Measurements from ENCODE around the gene SYNGR4.
"Not testable (repeated sequence)": the region's sequence is repeated elsewhere in the genome, so short reads cannot be mapped to it uniquely, and the experiment has no call there.

The SYNGR4 gene

DNA sequence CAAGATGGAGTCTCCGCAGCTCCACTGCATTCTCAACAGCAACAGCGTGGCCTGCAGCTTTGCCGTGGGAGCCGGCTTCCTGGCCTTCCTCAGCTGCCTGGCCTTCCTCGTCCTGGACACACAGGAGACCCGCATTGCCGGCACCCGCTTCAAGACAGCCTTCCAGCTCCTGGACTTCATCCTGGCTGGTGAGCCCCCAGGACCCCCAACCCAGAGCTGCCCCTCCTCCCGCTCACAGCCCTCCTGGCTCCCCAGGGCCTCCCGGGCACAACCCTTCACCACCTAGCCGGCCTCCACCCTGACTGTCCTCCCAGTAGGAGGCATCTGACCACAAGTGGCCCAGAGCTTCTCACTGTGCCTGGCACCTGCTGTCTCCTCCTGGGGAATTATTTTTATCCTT lies 9.4 kb downstream of the SYNGR4 start:
- DNase-seq: no peak

DNA sequence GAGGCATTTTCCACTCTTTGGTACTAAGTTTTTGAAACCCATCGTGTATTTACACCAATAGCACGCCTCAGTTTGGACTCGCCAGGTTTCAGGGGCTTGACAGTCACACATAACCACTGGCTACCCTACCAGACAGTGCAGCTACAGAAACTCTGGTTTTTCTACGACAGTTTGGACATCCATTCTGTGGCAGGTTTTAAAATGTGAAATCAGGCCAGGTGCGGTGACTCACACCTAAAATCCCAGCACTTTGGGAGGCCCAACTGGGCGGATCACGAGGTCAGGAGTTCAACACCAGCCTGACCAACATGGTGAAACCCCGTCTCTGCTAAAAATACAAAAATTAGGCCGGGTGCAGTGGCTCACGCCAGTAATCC lies 14.0 kb downstream of the SYNGR4 start:
- DNase-seq: no peak

DNA sequence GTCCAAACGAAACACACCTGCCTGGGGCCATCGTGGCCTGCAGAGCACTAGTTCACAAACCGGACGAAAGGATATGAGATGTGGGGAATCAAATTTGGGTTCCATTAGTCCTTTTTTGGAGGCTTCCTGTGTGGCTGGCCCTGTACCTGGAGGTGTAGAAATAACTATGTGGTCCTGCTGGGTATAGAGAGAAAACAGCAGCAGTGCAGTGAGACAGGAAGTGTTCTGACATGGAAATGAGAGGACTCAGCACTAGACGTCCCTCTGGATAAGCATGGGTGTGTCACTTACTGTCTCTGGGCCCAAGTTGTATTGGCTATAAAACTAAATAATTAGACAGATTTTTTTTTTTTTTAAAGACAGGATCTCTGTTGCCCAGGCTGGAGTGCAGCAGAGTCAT lies 14.9 kb downstream of the SYNGR4 start:
- DNase-seq: no peak

DNA sequence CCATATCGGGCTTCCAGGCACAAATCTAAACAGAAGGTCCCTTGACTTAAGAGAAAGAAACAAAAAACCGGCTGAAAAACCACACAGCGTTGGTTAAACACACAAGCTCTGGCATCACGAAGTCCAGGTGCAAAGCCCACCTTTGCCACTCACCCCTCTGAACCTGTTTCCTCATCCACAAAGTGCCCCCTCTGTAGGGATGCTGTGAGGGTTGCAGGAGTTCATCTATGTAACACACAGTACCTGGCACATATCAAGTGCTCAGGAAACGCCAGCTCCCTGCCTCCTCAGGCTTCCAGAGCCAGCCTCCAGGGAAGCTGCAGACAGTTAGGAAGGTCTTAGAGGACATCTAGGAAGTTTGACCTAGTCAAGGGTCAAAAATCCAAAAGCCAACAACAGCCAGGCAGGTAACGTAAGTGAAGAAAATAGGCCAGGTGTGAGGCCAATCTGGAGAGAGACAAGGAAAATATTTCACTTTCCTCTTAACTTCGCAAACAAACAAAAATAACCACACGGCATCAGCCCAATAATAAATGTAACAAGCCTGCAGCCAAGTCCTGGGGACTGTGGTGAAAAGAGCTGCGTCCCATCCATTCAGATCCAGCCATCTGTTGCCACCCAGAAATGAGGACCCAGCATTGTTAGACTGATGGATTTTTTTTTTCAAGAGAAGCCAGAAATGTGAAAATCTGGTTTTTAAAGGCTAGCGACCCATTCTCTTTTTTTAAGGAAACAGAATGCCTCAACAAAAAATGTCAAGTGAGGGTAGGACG lies 17.2 kb downstream of the SYNGR4 start:
- DNase-seq: no peak

DNA sequence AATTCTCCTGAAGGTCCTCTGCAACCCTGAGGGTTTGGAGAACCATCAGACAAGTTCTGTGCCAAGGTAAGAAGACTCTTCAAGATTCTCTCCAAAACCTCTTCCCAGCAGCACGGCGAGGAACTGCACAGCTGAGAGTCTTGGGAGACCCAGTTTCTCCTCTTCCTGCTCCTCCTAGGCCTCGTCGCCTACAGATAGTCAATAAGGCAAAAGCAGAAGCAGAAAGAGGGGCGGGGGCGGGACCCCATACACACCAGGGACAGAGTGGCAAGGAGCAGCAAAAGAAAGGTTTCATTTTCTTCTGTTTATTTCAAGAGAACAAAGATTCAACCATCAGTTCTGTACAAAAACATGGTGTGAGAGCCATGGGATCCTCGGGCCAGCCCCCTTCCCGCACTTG lies 18.1 kb downstream of the SYNGR4 start:
- no peak for DNase-seq

DNA sequence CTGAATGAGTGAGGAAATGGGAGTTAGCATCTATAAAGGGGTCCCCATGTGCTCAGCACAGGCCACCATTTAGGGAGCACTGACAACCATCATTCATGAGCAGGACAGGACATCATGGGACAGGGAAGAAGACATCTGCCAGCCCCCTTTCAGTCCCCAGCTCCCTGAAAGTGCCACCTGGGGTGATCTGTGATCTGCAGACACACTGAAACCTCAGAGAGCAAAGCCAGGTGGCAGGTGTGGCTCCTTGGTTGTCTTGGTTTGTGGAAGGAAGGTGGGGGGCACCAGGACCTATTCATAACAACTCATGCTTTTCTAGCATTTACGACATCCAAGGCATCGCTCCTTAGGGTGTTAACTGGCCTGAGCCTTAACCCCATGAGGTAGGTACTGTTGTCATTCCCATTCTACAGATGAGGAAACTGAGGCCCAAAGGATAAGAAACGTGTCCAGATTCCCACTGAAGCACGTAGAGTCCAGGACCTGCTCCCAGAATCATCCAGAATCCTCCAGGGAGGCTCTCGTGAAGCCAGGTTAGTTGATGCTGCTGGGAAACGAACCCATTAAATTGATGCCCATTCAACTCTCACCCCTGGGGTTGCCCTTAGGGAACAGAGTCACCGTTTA lies 21.4 kb downstream of the SYNGR4 start:
- DNase-seq: no peak

DNA sequence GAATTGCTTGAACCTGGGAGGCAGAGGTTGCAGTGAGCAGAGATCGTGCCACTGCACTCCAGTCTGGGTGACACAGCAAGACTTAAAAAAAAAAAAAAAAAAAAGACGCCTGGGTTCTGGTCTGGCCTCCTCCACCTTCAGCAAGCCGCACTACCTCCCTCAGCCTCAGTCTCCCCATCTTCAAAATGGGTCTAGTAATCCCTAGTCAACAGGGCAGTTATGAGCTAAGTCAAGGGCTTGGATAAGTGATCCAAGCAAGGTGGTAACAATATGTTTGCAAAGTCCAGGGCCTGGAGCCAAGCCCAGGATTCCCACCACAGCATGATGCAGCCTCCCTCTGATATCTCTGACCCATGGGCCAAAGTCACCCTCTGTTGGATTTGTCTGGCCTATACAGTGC lies 22.8 kb downstream of the SYNGR4 start:
- no peak for DNase-seq

DNA sequence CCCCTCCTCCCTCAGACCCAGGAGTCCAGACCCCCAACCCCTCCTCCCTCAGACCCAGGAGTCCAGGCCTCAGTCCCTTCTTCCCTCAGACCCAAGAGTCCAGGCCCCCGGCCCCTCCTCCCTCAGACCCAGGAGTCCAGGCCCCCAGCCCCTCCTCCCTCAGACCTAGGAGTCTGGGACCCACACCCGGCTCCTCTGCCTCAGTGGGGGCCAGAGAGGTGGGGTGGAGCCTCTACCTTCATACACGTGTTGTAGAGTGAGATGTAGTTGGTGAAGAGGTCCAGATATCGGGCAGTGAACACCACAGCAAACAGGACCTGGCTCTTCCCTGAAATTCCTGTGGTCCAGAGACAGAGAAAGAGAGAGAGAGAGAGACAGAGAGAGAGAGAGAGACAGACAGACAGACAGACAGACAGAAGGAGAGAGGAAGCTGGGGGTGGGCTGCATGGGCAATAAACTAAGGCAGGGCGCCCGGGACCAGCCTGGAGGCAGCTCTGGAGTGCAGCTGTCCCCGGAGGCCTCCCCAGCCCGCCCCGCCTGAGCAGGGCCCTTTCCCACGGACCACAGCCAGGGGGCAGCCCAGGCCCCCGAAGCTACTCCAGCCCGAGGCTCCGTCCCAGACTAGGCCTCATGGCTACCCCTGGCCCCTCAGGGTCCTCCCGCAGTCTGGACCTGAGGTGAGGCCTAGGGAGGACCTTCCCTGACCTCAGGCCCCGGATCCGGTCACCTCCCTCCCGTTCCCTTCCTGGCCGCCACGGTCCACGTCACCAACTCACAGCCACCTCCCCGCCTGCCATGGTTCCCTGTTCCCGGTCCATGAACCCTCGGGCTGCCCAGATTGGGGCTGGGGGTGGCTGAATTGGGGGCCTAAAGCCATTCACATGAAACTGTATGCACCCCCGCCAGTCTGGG lies 26.3 kb downstream of the SYNGR4 start:
- peak; percentile 63 to 68 for DNase-seq

DNA sequence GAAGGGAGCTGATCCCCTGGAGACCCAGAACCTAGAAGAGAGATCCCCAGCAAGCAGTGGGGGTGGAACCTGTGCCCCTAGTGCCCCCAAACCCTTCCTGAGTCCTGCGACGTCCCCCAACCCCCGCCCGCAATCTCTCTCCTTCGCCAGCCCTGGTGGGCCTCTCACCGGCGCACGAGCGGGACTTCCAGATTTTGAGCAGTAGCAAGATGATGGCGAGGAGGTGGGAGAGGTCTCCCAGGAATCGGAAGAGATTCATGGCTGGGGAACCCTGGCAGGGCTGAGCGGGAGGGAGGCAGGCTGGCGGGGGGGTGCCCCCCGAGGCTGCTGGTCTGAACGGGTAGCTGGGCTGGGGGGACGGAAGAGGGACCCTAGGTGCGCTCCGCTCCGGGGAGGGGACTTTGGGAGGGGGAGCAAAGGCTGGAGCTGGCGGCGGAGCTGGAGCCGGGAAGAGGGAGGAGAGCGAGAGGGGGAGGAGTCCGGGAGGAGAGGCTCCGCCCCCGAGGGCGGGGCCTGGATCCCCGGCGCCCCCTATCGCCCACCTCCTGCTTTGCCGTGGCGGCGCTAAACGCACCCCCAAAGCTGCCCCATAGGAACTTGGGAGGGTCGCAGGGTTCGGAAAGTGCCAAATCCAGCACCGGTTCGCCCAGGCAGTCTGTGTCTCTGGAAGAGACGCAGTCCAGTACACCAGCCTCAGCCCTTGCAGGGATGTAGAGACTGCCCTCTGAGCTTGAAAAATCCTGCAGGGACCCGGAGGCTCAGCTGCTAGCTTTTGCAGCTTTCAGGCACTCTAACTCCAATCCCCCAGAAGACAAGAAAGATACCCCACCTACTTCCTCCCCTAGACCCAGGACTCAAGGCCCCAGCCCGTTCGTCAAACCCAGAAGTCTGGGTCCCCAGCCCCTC lies 27.2 kb downstream of the SYNGR4 start, which contains the start of gene KDELR1:
TSS of gene KDELR1 (minus strand) at position 452 of the 906 bp plus-strand sequence. CDS start at position 259, 193 bp downstream.
- DNase-seq: peak; percentile 67 to 68

DNA sequence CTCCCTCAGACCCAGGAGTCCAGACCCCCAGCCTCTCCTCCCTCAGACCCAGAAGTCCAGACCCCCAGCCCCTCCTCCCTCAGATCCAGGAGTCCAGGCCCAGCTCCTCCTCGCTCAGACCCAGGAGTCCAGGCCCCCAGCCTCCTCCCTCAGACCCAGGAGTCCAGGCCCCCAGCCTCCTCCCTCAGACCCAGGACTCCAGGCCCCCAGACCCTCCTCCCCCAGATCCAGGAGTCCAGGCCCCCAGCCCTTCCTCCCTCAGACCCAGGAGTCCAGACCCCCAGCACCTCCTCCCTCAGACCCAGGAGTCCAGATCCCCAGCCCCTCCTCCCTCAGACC lies 27.8 kb downstream of the SYNGR4 start:
- DNase-seq: not testable (repeated sequence)

DNA sequence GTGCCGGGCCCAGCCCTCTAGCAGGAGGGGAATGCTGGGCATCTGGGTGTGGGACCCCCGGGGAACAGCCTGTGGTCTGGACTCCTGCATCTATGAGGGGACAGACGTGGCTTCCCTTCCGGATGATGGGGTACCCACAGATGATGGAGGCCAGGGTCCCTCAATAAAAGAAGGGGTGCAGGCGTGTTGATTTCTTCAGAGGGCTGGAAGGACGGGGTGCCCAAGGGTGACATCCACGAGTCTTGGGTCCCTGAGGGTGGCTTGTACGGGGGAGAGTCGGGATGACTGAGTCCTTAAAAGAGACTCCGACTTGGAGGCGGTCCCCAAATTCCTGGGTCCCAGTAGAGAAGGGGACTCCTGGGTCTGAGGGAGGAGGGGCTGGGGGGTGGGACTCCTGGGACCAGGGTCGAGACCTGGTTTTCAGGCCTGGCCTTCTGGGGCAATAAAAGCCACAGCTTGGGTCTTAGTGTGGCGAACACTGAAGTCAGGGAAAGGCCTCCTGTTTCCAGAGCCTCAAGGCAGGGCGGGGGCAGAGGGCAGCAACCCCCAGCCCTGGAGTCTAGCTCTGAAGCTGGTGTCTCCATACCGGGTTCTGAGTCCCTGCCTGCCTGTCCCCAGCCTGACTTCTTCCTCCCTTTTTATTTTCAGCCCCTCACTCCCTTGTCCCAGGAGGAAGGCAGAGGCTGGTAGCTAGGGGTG lies 28.8 kb downstream of the SYNGR4 start:
- no peak for DNase-seq

DNA sequence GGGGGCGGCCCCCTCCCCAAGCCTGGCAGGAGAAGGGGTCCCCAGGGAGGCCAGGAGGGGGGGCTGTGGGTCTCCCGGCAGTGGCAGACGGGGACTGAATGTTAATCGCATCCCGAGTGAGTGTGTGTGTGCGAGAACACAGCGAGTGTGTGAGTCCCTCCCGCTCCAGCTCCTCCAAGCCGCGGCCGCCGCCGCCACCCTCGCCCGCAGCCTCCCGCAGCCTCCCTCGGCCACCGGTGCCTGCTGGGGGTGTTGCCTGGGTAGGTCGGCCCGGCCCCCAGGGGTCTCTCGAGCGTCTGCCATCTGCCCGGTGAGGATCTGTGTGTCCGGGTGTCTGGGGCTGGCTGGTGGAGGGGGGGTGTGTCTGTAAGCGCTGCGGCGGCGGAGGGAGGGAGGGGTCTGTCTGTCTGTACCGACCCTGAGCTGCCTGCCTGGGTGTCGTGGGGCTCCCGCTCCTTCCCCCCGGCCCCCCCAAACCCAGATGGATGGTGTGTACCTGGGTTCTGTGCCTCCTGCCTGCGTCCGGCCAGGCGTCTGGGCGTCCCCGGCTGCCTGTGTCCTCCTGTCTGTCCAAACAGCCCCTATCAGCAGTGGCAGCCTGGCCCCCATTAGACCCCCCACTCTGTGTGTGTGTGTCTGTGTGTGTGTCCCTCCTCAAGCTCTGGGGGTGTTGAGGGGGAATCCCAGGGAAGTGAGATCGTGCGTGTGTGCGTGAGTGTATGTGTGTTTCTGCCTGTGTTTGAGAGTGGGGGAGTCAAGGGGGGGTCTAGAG lies 29.6 kb downstream of the SYNGR4 start, which contains the start of gene GRIN2D:
TSS of gene GRIN2D (plus strand) at position 110 of the 772 bp plus-strand sequence. CDS start 4,725 bp downstream, outside the sequence.
- peak in 1 of 2 donors; percentile 14 for DNase-seq

DNA sequence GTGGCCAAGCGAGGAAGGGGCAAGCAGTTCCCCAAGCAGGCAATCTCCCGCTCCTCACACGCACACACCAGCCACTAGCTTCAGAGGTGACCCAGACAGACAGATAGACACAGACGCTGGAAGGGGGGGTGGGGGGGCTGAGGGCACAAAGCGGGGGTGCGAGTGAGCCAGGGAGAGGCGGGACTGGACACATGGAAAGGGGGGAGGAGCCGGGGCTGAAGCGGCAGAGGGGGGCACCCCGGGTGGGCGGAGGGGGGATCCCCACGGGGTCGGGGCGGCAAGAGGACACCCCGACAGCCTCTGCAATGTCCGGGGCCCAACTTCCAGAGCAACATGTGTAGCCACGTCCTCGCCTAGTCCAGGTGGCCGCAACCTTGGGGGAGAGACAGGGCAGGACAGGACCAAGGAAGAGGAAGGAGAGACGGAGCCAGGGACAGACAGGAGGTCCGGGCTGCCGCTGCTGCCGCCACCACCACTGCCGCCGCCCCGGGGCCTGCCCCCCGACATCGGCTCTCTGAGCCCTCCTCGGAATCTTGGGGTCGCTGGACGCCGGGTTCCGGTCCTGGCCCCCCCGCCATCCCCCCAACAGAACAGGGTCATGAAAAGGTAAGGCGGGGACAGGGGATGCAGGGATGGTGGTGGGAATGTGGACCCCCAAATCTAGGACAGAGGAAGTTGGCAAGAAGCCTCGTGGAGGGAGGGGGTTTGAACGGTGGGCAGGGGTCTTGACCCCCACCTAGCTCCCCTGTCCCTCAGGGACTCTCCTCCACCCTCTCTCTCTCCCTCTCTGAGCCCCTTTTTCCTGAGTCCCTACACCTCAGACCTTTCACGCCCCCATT lies 30.4 kb downstream of the SYNGR4 start:
- no peak for DNase-seq

DNA sequence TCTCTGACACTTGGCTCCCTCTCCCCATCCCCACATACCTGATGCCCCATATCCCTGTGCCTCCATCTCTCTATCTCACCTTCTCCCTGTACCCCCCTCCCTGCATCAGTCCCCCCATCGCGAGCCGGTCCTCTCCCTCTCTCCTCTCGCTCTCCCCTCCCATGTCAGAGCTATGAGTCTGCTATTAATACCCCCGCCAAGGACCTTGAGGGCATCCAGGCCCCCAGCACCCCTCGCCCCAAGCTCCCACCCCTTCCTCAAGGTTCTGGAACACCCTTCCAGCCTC lies 30.9 kb downstream of the SYNGR4 start:
- DNase-seq: no peak

DNA sequence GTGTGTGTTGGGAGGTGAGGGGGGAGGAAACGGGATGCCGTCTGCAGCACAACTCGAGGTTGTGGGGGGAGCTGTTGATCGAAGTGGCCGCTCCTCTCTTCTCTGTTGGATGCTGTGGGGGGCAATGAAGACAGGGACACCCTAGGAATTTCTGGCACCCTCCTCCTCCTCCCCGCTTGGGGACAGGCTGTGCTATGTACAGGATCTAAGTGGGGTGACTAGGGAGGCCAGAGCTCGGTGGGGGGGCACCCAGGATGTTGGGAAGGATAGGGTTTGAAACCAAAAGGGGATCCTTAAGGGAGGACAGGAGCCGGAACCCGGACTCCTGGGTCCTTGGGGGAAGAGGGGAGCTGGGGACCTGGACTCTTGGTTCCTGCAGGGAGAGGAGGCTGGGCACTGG lies 31.3 kb downstream of the SYNGR4 start:
- no peak for DNase-seq

DNA sequence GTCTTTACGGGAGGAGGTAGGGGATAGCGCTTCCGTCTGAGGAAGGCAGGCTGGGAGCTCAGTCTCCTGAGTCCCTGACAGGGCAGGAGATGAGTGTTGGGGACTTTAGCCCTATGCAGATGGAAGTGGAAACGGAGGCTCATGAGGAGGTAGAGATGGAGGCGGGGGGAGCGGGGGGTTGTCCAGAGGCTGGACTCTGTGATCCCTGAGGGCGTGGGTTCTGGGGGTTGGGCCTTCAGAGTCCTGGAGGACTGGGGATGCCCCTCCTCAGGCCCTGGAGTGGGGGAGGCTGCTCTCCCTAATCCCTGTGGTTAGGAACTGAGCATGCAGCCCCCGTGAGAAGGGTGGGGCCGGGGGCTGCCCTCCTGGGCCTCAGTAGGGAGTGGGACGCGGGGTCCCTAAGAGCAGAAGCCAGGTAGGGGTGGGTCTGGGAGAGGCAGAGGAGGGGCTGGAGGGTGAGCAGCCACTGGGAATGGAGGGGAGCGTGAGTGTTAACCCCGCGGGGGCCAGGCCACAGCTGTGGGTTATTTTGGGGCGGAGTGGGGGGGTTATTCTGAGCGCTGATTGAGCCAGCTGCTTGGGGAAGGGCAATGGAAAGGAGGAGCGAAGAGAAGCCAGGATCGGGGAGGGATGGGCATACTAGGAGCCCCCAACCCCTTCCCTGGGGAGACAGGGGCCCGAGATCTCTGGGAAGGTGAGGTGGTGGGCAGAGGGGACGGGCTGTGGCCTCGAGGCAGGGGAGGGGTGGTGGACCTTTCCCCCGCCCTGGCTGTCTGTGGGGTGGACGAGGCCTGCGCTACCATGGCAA lies 32.1 kb downstream of the SYNGR4 start:
- DNase-seq: no peak

DNA sequence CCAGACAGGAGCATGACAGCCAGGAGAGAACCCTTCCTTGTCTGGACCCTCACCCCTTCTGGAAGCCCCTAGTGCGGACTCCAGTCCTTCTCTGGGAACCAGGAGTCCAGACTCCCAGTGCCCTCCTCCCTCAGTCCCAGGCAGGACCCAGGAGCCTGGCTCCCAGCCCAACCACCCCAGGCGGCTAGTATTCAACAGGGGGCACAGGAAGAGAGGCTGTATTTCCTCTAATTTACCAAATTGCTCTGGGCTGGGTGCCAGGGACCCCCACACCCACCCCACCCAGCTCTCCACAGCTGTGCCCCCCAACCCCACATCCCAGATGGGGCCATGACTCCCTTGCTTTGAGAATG lies 32.6 kb downstream of the SYNGR4 start:
- DNase-seq: no peak

DNA sequence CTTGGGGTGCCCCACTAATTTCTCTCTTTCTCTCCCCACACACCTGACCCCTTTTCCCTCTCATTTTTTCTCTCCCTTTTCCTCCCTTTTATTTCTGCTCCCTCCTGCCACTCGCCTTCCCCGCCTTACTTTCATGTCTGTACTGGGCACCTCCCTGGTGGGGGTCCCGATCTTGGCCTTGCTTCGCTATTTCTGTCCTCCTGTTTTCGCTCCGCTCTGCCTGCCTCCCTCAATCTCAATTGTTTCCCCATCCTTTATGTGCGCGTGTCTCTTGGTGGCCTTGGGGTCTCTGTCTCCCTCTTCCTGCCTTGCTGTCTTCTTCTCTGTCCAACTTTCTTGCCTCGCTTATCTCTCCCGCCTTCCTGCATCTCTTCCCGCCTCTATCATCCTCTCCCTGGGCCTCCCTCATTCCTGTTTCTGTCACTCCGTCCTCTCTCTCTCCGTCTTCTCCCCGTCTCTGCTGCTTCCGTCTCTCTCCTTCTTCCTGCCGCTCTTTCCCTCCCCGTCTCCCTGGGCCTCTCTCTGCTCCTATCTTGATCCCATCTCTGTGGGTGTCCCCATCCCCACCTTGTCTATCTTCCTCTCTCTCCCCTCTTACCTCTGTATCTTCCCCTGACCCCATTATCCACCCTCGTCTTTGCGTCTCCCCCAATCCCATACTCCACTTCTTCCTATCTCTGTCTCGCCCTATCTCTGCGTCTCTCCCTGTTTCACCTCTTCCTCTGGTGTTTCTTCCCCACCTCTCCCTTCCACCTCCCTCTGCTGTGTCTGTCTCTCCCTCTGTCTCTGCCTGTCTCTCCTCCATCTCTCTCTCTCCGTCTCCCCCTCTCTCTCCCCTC lies 33.3 kb downstream of the SYNGR4 start:
- DNase-seq: no peak

DNA sequence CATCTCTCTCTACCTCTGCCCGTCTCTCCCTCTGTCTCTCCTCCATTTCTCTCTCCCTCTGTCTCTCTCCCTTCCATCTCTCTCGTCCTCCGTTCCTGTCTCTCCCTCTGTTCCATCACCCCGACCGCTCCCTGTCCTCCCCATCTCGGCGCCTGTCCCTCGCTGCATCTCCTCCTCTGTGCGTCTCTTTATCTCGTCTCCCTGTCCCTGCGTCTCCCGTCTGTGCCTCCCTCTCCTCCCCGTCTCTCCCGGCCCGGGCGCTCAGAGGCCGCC lies 33.9 kb downstream of the SYNGR4 start:
- DNase-seq: no peak
